ENCODE measurements around the gene ZDHHC11B.
"Not testable (repeated sequence)": the region's sequence is repeated elsewhere in the genome, so short reads cannot be mapped to it uniquely, and the experiment has no call there.

ZDHHC11B gene

GRCh38 chr5:819078-819477 lies 34.5 kb upstream of the ZDHHC11B start:
- Histone ChIP-seq H3K4me3 (IDR thresholded peaks at IDR 0.05; ENCODE audit: insufficient read depth, low read depth, low read length) (no peak overlapping the region), H3K4me2 (no peak overlapping the region), H3K9ac (no peak overlapping the region), H3K79me2 (ENCODE audit: insufficient read depth, low read depth) (no peaks in the 10 kb centered on the region), H3K4me1 (ENCODE audit: low read depth, poor library complexity, severe bottlenecking) (no peaks in the 10 kb centered on the region), H3K36me3 (ENCODE audit: insufficient read depth) (0 out of 2 replicates have a peak, but pooled peaks cover 2% of the 10 kb centered on the region), H3K27me3 (ENCODE audit: insufficient read depth, low read depth) (no peaks in the 10 kb centered on the region), H2AFZ (ENCODE audit: low read depth) (no peak overlapping the region), H3K27ac (no peak overlapping the region), H4K20me1 (ENCODE audit: insufficient read depth) (no peaks in the 10 kb centered on the region)
- TF ChIP-seq CTCF (conservative IDR thresholded peaks at IDR 0.05; ENCODE audit: low read depth, low read length): no peak

GRCh38 chr5:816176-816575 lies 31.6 kb upstream of the ZDHHC11B start:
- Histone ChIP-seq H3K9ac (no peak overlapping the region), H3K27ac (no peak overlapping the region), H2AFZ (ENCODE audit: low read depth) (no peak overlapping the region), H3K4me3 (IDR thresholded peaks at IDR 0.05; ENCODE audit: insufficient read depth, low read depth, low read length) (no peak overlapping the region), H4K20me1 (ENCODE audit: insufficient read depth) (no peaks in the 10 kb centered on the region), H3K36me3 (ENCODE audit: insufficient read depth) (0 out of 2 replicates have a peak, but pooled peaks cover 2% of the 10 kb centered on the region), H3K79me2 (ENCODE audit: insufficient read depth, low read depth) (no peaks in the 10 kb centered on the region), H3K27me3 (ENCODE audit: insufficient read depth, low read depth) (no peaks in the 10 kb centered on the region), H3K4me1 (ENCODE audit: low read depth, poor library complexity, severe bottlenecking) (no peaks in the 10 kb centered on the region), H3K4me2 (no peak overlapping the region)
- no peak for TF ChIP-seq CTCF (conservative IDR thresholded peaks at IDR 0.05; ENCODE audit: low read depth, low read length)

GRCh38 chr5:815449-815848 lies 30.9 kb upstream of the ZDHHC11B start:
- Histone ChIP-seq H3K36me3 (ENCODE audit: insufficient read depth) (0 out of 2 replicates have a peak, but pooled peaks cover 2% of the 10 kb centered on the region), H3K4me3 (IDR thresholded peaks at IDR 0.05; ENCODE audit: insufficient read depth, low read depth, low read length) (no peak overlapping the region), H3K9ac (no peak overlapping the region), H3K27ac (no peak overlapping the region), H3K27me3 (ENCODE audit: insufficient read depth, low read depth) (no peaks in the 10 kb centered on the region), H3K79me2 (ENCODE audit: insufficient read depth, low read depth) (no peaks in the 10 kb centered on the region), H3K4me1 (ENCODE audit: low read depth, poor library complexity, severe bottlenecking) (no peaks in the 10 kb centered on the region), H3K4me2 (no peak overlapping the region), H4K20me1 (ENCODE audit: insufficient read depth) (no peaks in the 10 kb centered on the region), H2AFZ (ENCODE audit: low read depth) (no peak overlapping the region)
- TF ChIP-seq CTCF (conservative IDR thresholded peaks at IDR 0.05; ENCODE audit: low read depth, low read length): no peak

- H3K4me1 ChIP-seq (ENCODE audit: low read depth, poor library complexity, severe bottlenecking); H3K27ac ChIP-seq: not testable (repeated sequence)
Observed at GRCh38 chr5:813575-813974, 29.0 kb upstream of the ZDHHC11B start.

GRCh38 chr5:811384-811783 lies 26.9 kb upstream of the ZDHHC11B start:
- H3K4me2 ChIP-seq; H3K36me3 ChIP-seq (ENCODE audit: insufficient read depth); H3K4me1 ChIP-seq (ENCODE audit: low read depth, poor library complexity, severe bottlenecking); H2AFZ ChIP-seq (ENCODE audit: low read depth); H3K4me3 ChIP-seq (IDR thresholded peaks at IDR 0.05; ENCODE audit: insufficient read depth, low read depth, low read length); H3K27me3 ChIP-seq (ENCODE audit: insufficient read depth, low read depth); H3K27ac ChIP-seq; H4K20me1 ChIP-seq (ENCODE audit: insufficient read depth); H3K9ac ChIP-seq; H3K79me2 ChIP-seq (ENCODE audit: insufficient read depth, low read depth): not testable (repeated sequence)

More at GRCh38 chr5:813575-813974, 29.0 kb upstream of the ZDHHC11B start:
- H2AFZ ChIP-seq (ENCODE audit: low read depth); H3K4me2 ChIP-seq; H4K20me1 ChIP-seq (ENCODE audit: insufficient read depth); H3K36me3 ChIP-seq (ENCODE audit: insufficient read depth); H3K27me3 ChIP-seq (ENCODE audit: insufficient read depth, low read depth); H3K9ac ChIP-seq; H3K4me3 ChIP-seq (IDR thresholded peaks at IDR 0.05; ENCODE audit: insufficient read depth, low read depth, low read length); H3K79me2 ChIP-seq (ENCODE audit: insufficient read depth, low read depth): not testable (repeated sequence)

- H3K4me2 ChIP-seq; H3K4me1 ChIP-seq (ENCODE audit: low read depth, poor library complexity, severe bottlenecking); H3K79me2 ChIP-seq (ENCODE audit: insufficient read depth, low read depth); H3K27ac ChIP-seq; H3K27me3 ChIP-seq (ENCODE audit: insufficient read depth, low read depth); H3K4me3 ChIP-seq (IDR thresholded peaks at IDR 0.05; ENCODE audit: insufficient read depth, low read depth, low read length); H3K9ac ChIP-seq; H2AFZ ChIP-seq (ENCODE audit: low read depth); H4K20me1 ChIP-seq (ENCODE audit: insufficient read depth); H3K36me3 ChIP-seq (ENCODE audit: insufficient read depth): not testable (repeated sequence)
Observed at GRCh38 chr5:807719-808514, 23.4 kb upstream of the ZDHHC11B start.

All from KMS-11 (cell line).